H1 (cell line): ENCODE results near the gene IL1RAPL1. TPM values are rescaled to one million over a fixed set of nuclear protein-coding genes. Genes with fewer than 3 reads are reported as not detected.

ENCODE experiments used
- CTCF ChIA-PET: fragments of 300-600 bp; sonication (Branson Sonifier 250); formaldehyde crosslinking; loops from one replicate; lab custom pipeline; 2021; ENCODE audit not compliant: partially characterized antibody; lab: Charles Lee
- POLR2A ChIA-PET: fragments of 300-600 bp; sonication (Branson Sonifier 250); formaldehyde crosslinking; loops from one replicate; lab custom pipeline; 2021; ENCODE audit warnings: inconsistent platforms; ENCODE audit not compliant: partially characterized antibody; lab: Charles Lee
- DNase-seq, 2 experiments: peaks; one replicate each; pipeline versions ENCODE4 v3.0.0 to v3.0.0-alpha.2; 2010 to 2022; ENCODE audit warnings: low spot score in 2 of 2, low read depth in 1 of 2, mixed read lengths in 1 of 2
- FAIRE-seq: peaks from 2 replicates; lab custom pipeline; 2011; peaks lifted over from hg19 to GRCh38; lab: Jason Lieb, UNC
- H2AFZ ChIP-seq: 2 replicates; pipeline ENCODE4 v1.8.1; 2012; ENCODE audit warnings: low read length, inconsistent platforms
- H2AK5ac ChIP-seq: 2 replicates; pipeline ENCODE4 v1.6.1; 2013; ENCODE audit warnings: low read depth, low read length
- H2BK120ac ChIP-seq: replicated peaks from 2 replicates; pipeline ENCODE3; 2013; ENCODE audit warnings: low read depth, low read length, inconsistent platforms
- H2BK12ac ChIP-seq: 2 replicates; pipeline ENCODE4 v1.6.1; 2013; ENCODE audit warnings: low read depth, low read length
- H2BK15ac ChIP-seq: 2 replicates; pipeline ENCODE4 v1.6.1; 2013; ENCODE audit warnings: low read length
- H2BK20ac ChIP-seq: 2 replicates; pipeline ENCODE4 v1.6.1; 2013; ENCODE audit warnings: low read length
- H2BK5ac ChIP-seq: 2 replicates; pipeline ENCODE4 v1.6.1; 2013; ENCODE audit warnings: low read depth, low read length
- H3K14ac ChIP-seq: 2 replicates; pipeline ENCODE4 v1.6.1; 2013; ENCODE audit warnings: inconsistent platforms; ENCODE audit not compliant: insufficient read length
- H3K18ac ChIP-seq: 2 replicates; pipeline ENCODE4 v1.6.1; 2013; ENCODE audit warnings: low read length; ENCODE audit errors: extremely low read depth
- H3K23ac ChIP-seq: 2 replicates; pipeline ENCODE4 v1.6.1; 2013; ENCODE audit warnings: inconsistent platforms; ENCODE audit not compliant: insufficient read length
- H3K23me2 ChIP-seq: 2 replicates; pipeline ENCODE4 v1.6.1; 2013; ENCODE audit warnings: low read depth, low read length
- H3K27ac ChIP-seq: 2 replicates; pipeline ENCODE4 v1.6.1; 2011; ENCODE audit warnings: low read depth, low read length, inconsistent platforms
- H3K27me3 ChIP-seq, 4 experiments: replicated peaks in 1 of 4; 1 replicate in 1 of 4; 2 replicates in 3 of 4; pipeline versions ENCODE4 v1.6.1 to v1.8.1; 2011 to 2013; ENCODE audit warnings: low read length in 3 of 4, mild to moderate bottlenecking in 3 of 4, inconsistent platforms in 2 of 4, mixed read lengths in 2 of 4, moderate library complexity in 1 of 4; ENCODE audit not compliant: control insufficient read depth in 3 of 4, insufficient read depth in 3 of 4; ENCODE audit errors: extremely low read depth in 1 of 4
- H3K36me3 ChIP-seq, 4 experiments: 2 replicates each; pipeline versions ENCODE4 v1.6.1 to v1.8.1; 2011 to 2013; ENCODE audit warnings: mild to moderate bottlenecking in 4 of 4, low read length in 3 of 4, moderate library complexity in 2 of 4, control low read depth in 1 of 4, inconsistent platforms in 1 of 4; ENCODE audit not compliant: insufficient read depth in 4 of 4, control insufficient read depth in 2 of 4
- H3K4ac ChIP-seq: replicated peaks from 2 replicates; pipeline ENCODE3; 2013; ENCODE audit warnings: low read length, low read depth, mixed read lengths, inconsistent platforms; ENCODE audit not compliant: insufficient read length
- H3K4me1 ChIP-seq, 4 experiments: replicated peaks in 1 of 4; 1 replicate in 1 of 4; 2 replicates in 3 of 4; pipeline versions ENCODE4 v1.6.1 to v1.8.1; 2011 to 2013; ENCODE audit warnings: low read length in 3 of 4, inconsistent platforms in 2 of 4, mixed read lengths in 1 of 4; ENCODE audit not compliant: insufficient read depth in 4 of 4, control insufficient read depth in 3 of 4
- H3K4me2 ChIP-seq, 2 experiments: 2 replicates each; pipeline versions ENCODE4 v1.6.1 to v1.8.1; 2011 to 2013; ENCODE audit warnings: low read depth in 2 of 2, low read length in 2 of 2, control low read depth in 1 of 2, inconsistent platforms in 1 of 2, mild to moderate bottlenecking in 1 of 2; ENCODE audit not compliant: insufficient read depth in 1 of 2
- H3K4me3 ChIP-seq, 4 experiments: fragments of 200-600, 300-600 bp in 1 of 4; sonication (generic), shearing (Covaris generic), sonication (Bioruptor Twin) in 1 of 4; 2 replicates each; pipeline versions ENCODE4 v1.5.1 to v1.8.1; 2011 to 2016; ENCODE audit warnings: low read length in 4 of 4, low read depth in 3 of 4, control low read depth in 2 of 4, inconsistent platforms in 2 of 4, mild to moderate bottlenecking in 2 of 4, mixed read lengths in 1 of 4, moderate library complexity in 1 of 4; ENCODE audit not compliant: insufficient read depth in 2 of 4; ENCODE audit errors: extremely low read depth in 1 of 4
- H3K56ac ChIP-seq: replicated peaks from 2 replicates; pipeline ENCODE3; 2013; ENCODE audit warnings: low read depth, mild to moderate bottlenecking, mixed read lengths, low read length, inconsistent platforms; ENCODE audit not compliant: insufficient read length
- H3K79me1 ChIP-seq: 2 replicates; pipeline ENCODE4 v1.6.1; 2013; ENCODE audit warnings: low read depth, low read length, control low read depth
- H3K79me2 ChIP-seq, 2 experiments: 2 replicates each; pipeline versions ENCODE4 v1.6.1 to v1.8.1; 2012 to 2013; ENCODE audit warnings: low read length in 2 of 2, mild to moderate bottlenecking in 2 of 2, inconsistent platforms in 1 of 2; ENCODE audit not compliant: insufficient read depth in 2 of 2, control insufficient read depth in 1 of 2
- H3K9ac ChIP-seq, 4 experiments: replicated peaks in 1 of 4; 1 replicate in 1 of 4; 2 replicates in 3 of 4; pipeline versions ENCODE4 v1.6.1 to v1.8.1; 2011 to 2013; ENCODE audit warnings: low read depth in 3 of 4, low read length in 3 of 4, control low read depth in 2 of 4, mild to moderate bottlenecking in 2 of 4, moderate library complexity in 2 of 4, inconsistent platforms in 1 of 4; ENCODE audit errors: extremely low read depth in 1 of 4
- H3K9me3 ChIP-seq, 2 experiments: 2 replicates each; pipeline versions ENCODE4 v1.6.1 to v1.8.1; 2012 to 2013; ENCODE audit warnings: mild to moderate bottlenecking in 2 of 2, moderate library complexity in 2 of 2, control low read depth in 1 of 2, inconsistent platforms in 1 of 2, low read depth in 1 of 2, low read length in 1 of 2, mixed read lengths in 1 of 2; ENCODE audit not compliant: insufficient read depth in 2 of 2
- H4K20me1 ChIP-seq, 2 experiments: replicated peaks in 1 of 2; 2 replicates each; pipeline versions ENCODE3 to v1.8.1; 2011 to 2013; ENCODE audit warnings: inconsistent platforms in 2 of 2, low read length in 2 of 2, mild to moderate bottlenecking in 1 of 2; ENCODE audit not compliant: insufficient read depth in 2 of 2, control insufficient read depth in 1 of 2
- H4K5ac ChIP-seq: 2 replicates; pipeline ENCODE4 v1.6.1; 2013; ENCODE audit warnings: low read length, low read depth, mixed read lengths, inconsistent platforms; ENCODE audit not compliant: insufficient read length
- H4K8ac ChIP-seq: 2 replicates; pipeline ENCODE4 v1.8.0; 2013; ENCODE audit warnings: mild to moderate bottlenecking, moderate library complexity, low read length, inconsistent platforms; ENCODE audit not compliant: insufficient read depth; ENCODE audit errors: extremely low read depth
- H4K91ac ChIP-seq: replicated peaks from 2 replicates; pipeline ENCODE3; 2013; ENCODE audit warnings: low read length, mixed read lengths, inconsistent platforms; ENCODE audit not compliant: insufficient read length
- TAF1 ChIP-seq: IDR thresholded peaks from 2 replicates; pipeline ENCODE4 v1.6.1; 2011; ENCODE audit warnings: mild to moderate bottlenecking, low read depth, low read length
- WGBS, 2 experiments: shearing (Covaris generic) in 1 of 2; methylation state at CpG; one replicate each; pipeline versions ENCODE4 v1.1.6 to v1.1.7; 2013 to 2015; ENCODE audit warnings: low lambda C conversion rate in 2 of 2, mixed read lengths in 2 of 2, inconsistent platforms in 1 of 2, low coverage in 1 of 2, missing lambda C conversion rate in 1 of 2; ENCODE audit not compliant: insufficient replicate concordance in 2 of 2, insufficient coverage in 1 of 2, insufficient read length in 1 of 2; ENCODE audit errors: extremely low coverage in 1 of 2, missing lambda C conversion rate in 1 of 2; 5-methylcytosine and 5-hydroxymethylcytosine counted together
- polyA plus RNA-seq, 7 experiments: library from polyadenylated mRNA; depleted of rRNA in 3 of 7; stranded (reverse) in 5 of 7; unstranded in 2 of 7; fragments of >200 nt in 5 of 7; fragments of 200-250 nt in 2 of 7; gene quantifications; 1 replicate in 5 of 7; 2 replicates in 1 of 7; 4 replicates in 1 of 7; pipeline versions ENCODE4 v1.2.1 to v1.2.3, GENCODE V29; 2011 to 2013; ENCODE audit warnings: missing spikeins in 2 of 7, mixed read lengths in 2 of 7
- total RNA-seq: library from RNA; stranded (reverse); fragmentation: NEBNext Ultra II Directional; extraction: Animal tissue kit (Norgen Biotek cat#: 25700); gene quantifications from 2 replicates; pipeline ENCODE4 v1.2.1, GENCODE V29; 2021

IL1RAPL1 gene
- total and polyA plus RNA-seq, 2 of the 8 experiments (the other 6 are each of a cell fraction or from before 2014, with no cell fraction given) = 0.11 to 0.35 TPM

DNA sequence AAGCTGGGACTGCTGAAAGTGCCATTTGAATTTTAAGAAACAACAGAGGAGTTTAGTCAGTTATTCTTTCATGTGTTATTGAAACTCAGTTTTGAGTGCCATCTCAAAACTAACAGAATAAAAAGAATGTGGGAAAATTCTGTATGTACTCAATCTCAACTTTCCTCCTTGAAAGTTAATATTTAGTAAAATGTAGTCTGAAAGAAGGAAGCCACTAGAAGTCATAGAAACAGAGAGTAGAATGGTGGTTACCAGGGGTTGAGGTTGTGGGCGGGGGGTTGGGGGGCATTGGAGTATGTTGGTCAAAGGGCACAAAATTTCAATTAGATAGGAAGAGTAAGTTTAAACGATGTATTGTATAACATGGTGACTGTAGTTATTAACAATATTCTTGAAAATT, 999.9 kb downstream of the IL1RAPL1 start:
- H3K23ac ChIP-seq = no peak overlapping the region
- ChIA-PET POLR2A (no interaction called here), CTCF (no interaction called here)
- no peak overlapping the region for H2BK20ac ChIP-seq
- no peak for FAIRE-seq
- no peaks in the 10 kb centered on the region for H3K9me3 ChIP-seq
- no peak overlapping the region for H3K9ac ChIP-seq
- H2AK5ac ChIP-seq = no peak overlapping the region
- DNase-seq = no peak
- no peaks in the 10 kb centered on the region for H3K27me3 ChIP-seq
- H3K27ac ChIP-seq = no peak overlapping the region
- no peak overlapping the region for H3K4me3 ChIP-seq
- WGBS, 2 experiments = 94% methylated on average over 2 of the region's 2 CpGs; no CpG with 5 or more reads in 1 of the 2 experiments
- no peak overlapping the region for H3K14ac ChIP-seq
- no peaks in the 10 kb centered on the region for H3K79me1 ChIP-seq
- no peak overlapping the region for H3K4ac ChIP-seq
- no peak overlapping the region for H3K56ac ChIP-seq
- H3K4me1 ChIP-seq = no peaks in the 10 kb centered on the region
- no peak overlapping the region for H4K91ac ChIP-seq
- no peak for TF ChIP-seq TAF1
- no peak overlapping the region for H3K18ac ChIP-seq
- no peak overlapping the region for H2BK5ac ChIP-seq
- H2BK15ac ChIP-seq = no peak overlapping the region
- no peak overlapping the region for H4K5ac ChIP-seq
- no peaks in the 10 kb centered on the region for H4K20me1 ChIP-seq
- H3K23me2 ChIP-seq = no peaks in the 10 kb centered on the region
- no peak overlapping the region for H4K8ac ChIP-seq
- no peak overlapping the region for H2BK120ac ChIP-seq
- no peak overlapping the region for H3K4me2 ChIP-seq
- no peak overlapping the region for H2BK12ac ChIP-seq
- no peaks in the 10 kb centered on the region for H3K79me2 ChIP-seq
- no peak overlapping the region for H2AFZ ChIP-seq
- H3K36me3 ChIP-seq = no peaks in the 10 kb centered on the region
